ENCODE measurements around the gene TBC1D8. TPM values are rescaled to one million over a fixed set of nuclear protein-coding genes. Genes with fewer than 3 reads are reported as not detected.

The TBC1D8 gene
- total RNA-seq, 1 experiment from 2014 or later: 139 TPM

- no TSS peak for BruUV-seq (replicated peaks)
- ChIA-PET CTCF (no interaction called here), POLR2A (no interaction called here)
- no peak for ATAC-seq
- H3K27me3 ChIP-seq (ENCODE audit: control insufficient read depth, insufficient read depth, low read length): no peaks in the 10 kb centered on the region
- TF ChIP-seq CTCF (IDR thresholded peaks at IDR 0.05) (no peak), REST (IDR thresholded peaks at IDR 0.05; ENCODE audit: insufficient read depth in 1 of 2, low read depth in 2 of 2, low read length in 1 of 2) (no peak), SIN3A (IDR thresholded peaks at IDR 0.05; ENCODE audit: borderline replicate concordance, insufficient read depth, low read depth, low read length) (no peak), POLR2AphosphoS5 (IDR thresholded peaks at IDR 0.05; ENCODE audit: low read depth, low read length) (no peak), TCF7L2 (IDR thresholded peaks at IDR 0.05; ENCODE audit: low read depth, low read length) (no peak)
- H3K27ac ChIP-seq (ENCODE audit: low read length): peak overlapping the region; percentile 60
- H3K9me3 ChIP-seq (ENCODE audit: control insufficient read depth, insufficient read depth, low read depth, low read length): no peaks in the 10 kb centered on the region
- no peak overlapping the region for H3K4me3 ChIP-seq (ENCODE audit: low read depth in 2 of 2, low read length in 2 of 2)
- intact Hi-C loops (cut with micrococcal nuclease; ENCODE audit: unreplicated experiment): no loop called here
- H3K36me3 ChIP-seq (ENCODE audit: control insufficient read depth, insufficient read depth, low read length): peaks cover 20% of the 10 kb centered on the region
- no peak for DNase-seq (ENCODE audit: low read depth, low spot score)
- in situ Hi-C loops (cut with HindIII; ENCODE audit: low pct_unique_long_range_greater_than_20kb, low sequenced_read_pairs): no loop called here
- peaks cover 30% of the 10 kb centered on the region for H3K4me1 ChIP-seq (ENCODE audit: control insufficient read depth, insufficient read depth, low read length)
Measured at GRCh38 chr2:101057051-101057933, 93.9 kb downstream of the TBC1D8 start.

- H3K27me3 ChIP-seq (ENCODE audit: control insufficient read depth, insufficient read depth, low read length): no peaks in the 10 kb centered on the region
- BruUV-seq (replicated peaks): no TSS peak
- no peak for DNase-seq (ENCODE audit: low read depth, low spot score)
- intact Hi-C loops (cut with micrococcal nuclease; ENCODE audit: unreplicated experiment): no loop called here
- ChIA-PET POLR2A (no interaction called here), CTCF (no interaction called here)
- peak overlapping the region; percentile 40 for H3K27ac ChIP-seq (ENCODE audit: low read length)
- H3K4me3 ChIP-seq (ENCODE audit: low read depth in 2 of 2, low read length in 2 of 2): no peak overlapping the region
- no peak for TF ChIP-seq CTCF (IDR thresholded peaks at IDR 0.05)
- TF ChIP-seq REST (IDR thresholded peaks at IDR 0.05; ENCODE audit: insufficient read depth in 1 of 2, low read depth in 2 of 2, low read length in 1 of 2): no peak
- TF ChIP-seq TCF7L2 (IDR thresholded peaks at IDR 0.05; ENCODE audit: low read depth, low read length): no peak
- TF ChIP-seq SIN3A (IDR thresholded peaks at IDR 0.05; ENCODE audit: borderline replicate concordance, insufficient read depth, low read depth, low read length): no peak
- no peak for TF ChIP-seq POLR2AphosphoS5 (IDR thresholded peaks at IDR 0.05; ENCODE audit: low read depth, low read length)
- no peak for ATAC-seq
- H3K9me3 ChIP-seq (ENCODE audit: control insufficient read depth, insufficient read depth, low read depth, low read length): no peaks in the 10 kb centered on the region
- peaks cover 9% of the 10 kb centered on the region; the same call in 1 of the 2 replicates for H3K4me1 ChIP-seq (ENCODE audit: control insufficient read depth, insufficient read depth, low read length)
- in situ Hi-C loops (cut with HindIII; ENCODE audit: low pct_unique_long_range_greater_than_20kb, low sequenced_read_pairs): no loop called here
- H3K36me3 ChIP-seq (ENCODE audit: control insufficient read depth, insufficient read depth, low read length): peaks cover 39% of the 10 kb centered on the region
Measured at GRCh38 chr2:101053117-101053516, 98.1 kb downstream of the TBC1D8 start.

Measured in Panc1 (cell line).